Transverse colon (tissue), 3 donors: ENCODE data around the gene GJD3.

ENCODE experiments used
- POLR2A ChIP-seq: fragments of 450-650 bp; IDR thresholded peaks from one replicate; pipeline ENCODE4 v1.6.1; 2016; ENCODE audit warnings: antibody characterized with exemption, mild to moderate bottlenecking, moderate library complexity
- TF ChIP-seq, protein P1 (sequence below), 5 experiments: fragments of 200-600 bp in 3 of 5; fragments of 450-650 bp in 2 of 5; sonication (generic) in 3 of 5; IDR thresholded peaks; 1 replicate in 2 of 5; 2 replicates in 3 of 5; pipeline ENCODE4 v1.5.1; 2016 to 2017; ENCODE audit warnings: antibody characterized with exemption in 5 of 5, inconsistent platforms in 3 of 5, mild to moderate bottlenecking in 2 of 5, moderate library complexity in 1 of 5

- peak; percentile 77 for TF ChIP-seq POLR2A
- TF ChIP-seq, protein P1, sequence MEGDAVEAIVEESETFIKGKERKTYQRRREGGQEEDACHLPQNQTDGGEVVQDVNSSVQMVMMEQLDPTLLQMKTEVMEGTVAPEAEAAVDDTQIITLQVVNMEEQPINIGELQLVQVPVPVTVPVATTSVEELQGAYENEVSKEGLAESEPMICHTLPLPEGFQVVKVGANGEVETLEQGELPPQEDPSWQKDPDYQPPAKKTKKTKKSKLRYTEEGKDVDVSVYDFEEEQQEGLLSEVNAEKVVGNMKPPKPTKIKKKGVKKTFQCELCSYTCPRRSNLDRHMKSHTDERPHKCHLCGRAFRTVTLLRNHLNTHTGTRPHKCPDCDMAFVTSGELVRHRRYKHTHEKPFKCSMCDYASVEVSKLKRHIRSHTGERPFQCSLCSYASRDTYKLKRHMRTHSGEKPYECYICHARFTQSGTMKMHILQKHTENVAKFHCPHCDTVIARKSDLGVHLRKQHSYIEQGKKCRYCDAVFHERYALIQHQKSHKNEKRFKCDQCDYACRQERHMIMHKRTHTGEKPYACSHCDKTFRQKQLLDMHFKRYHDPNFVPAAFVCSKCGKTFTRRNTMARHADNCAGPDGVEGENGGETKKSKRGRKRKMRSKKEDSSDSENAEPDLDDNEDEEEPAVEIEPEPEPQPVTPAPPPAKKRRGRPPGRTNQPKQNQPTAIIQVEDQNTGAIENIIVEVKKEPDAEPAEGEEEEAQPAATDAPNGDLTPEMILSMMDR (IDR thresholded peaks at IDR 0.05): no peak
Measured at GRCh38 chr17:40341808-40342503, 22.6 kb downstream of the GJD3 start.
